ENCODE data around the gene PHC2.

PHC2 gene

DNA sequence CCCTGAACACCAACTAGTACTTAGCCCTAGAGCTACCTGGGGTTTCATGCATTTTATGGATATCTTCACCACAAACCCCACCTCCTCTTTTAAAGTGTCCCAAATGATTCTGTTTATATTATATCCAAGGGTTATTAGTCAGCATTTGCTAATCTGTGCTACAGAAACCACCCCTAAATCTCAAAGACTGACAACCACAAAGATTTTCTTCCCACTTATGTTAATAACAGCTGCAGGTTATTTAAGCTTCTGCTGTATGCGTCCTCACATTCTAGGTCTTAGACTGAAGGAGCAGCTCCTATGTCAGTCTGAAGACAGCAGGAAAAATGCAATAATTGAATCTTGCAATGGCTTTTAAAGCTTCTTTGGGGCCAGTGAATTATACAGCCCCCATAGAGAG is 11.2 kb upstream of the PHC2 start:
- TF ChIP-seq TOX (CRISPR knock-in tag; IDR thresholded peaks at IDR 0.05; ENCODE audit: borderline replicate concordance), result no peak
- TF ChIP-seq GLIS3 (CRISPR knock-in tag; IDR thresholded peaks at IDR 0.05), result no peak
- TF ChIP-seq ZNF565 (CRISPR knock-in tag; conservative IDR thresholded peaks at IDR 0.05; ENCODE audit: low read depth), result no peak
- TF ChIP-seq, protein P1, sequence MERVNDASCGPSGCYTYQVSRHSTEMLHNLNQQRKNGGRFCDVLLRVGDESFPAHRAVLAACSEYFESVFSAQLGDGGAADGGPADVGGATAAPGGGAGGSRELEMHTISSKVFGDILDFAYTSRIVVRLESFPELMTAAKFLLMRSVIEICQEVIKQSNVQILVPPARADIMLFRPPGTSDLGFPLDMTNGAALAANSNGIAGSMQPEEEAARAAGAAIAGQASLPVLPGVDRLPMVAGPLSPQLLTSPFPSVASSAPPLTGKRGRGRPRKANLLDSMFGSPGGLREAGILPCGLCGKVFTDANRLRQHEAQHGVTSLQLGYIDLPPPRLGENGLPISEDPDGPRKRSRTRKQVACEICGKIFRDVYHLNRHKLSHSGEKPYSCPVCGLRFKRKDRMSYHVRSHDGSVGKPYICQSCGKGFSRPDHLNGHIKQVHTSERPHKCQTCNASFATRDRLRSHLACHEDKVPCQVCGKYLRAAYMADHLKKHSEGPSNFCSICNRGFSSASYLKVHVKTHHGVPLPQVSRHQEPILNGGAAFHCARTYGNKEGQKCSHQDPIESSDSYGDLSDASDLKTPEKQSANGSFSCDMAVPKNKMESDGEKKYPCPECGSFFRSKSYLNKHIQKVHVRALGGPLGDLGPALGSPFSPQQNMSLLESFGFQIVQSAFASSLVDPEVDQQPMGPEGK (CRISPR knock-in tag; IDR thresholded peaks at IDR 0.05; ENCODE audit: borderline replicate concordance), result no peak
- TF ChIP-seq, protein P2, sequence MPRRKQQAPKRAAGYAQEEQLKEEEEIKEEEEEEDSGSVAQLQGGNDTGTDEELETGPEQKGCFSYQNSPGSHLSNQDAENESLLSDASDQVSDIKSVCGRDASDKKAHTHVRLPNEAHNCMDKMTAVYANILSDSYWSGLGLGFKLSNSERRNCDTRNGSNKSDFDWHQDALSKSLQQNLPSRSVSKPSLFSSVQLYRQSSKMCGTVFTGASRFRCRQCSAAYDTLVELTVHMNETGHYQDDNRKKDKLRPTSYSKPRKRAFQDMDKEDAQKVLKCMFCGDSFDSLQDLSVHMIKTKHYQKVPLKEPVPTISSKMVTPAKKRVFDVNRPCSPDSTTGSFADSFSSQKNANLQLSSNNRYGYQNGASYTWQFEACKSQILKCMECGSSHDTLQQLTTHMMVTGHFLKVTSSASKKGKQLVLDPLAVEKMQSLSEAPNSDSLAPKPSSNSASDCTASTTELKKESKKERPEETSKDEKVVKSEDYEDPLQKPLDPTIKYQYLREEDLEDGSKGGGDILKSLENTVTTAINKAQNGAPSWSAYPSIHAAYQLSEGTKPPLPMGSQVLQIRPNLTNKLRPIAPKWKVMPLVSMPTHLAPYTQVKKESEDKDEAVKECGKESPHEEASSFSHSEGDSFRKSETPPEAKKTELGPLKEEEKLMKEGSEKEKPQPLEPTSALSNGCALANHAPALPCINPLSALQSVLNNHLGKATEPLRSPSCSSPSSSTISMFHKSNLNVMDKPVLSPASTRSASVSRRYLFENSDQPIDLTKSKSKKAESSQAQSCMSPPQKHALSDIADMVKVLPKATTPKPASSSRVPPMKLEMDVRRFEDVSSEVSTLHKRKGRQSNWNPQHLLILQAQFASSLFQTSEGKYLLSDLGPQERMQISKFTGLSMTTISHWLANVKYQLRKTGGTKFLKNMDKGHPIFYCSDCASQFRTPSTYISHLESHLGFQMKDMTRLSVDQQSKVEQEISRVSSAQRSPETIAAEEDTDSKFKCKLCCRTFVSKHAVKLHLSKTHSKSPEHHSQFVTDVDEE (CRISPR knock-in tag; IDR thresholded peaks at IDR 0.05), result no peak
- TF ChIP-seq CREB5 (CRISPR knock-in tag; IDR thresholded peaks at IDR 0.05; ENCODE audit: low read depth), result no peak
- TF ChIP-seq, protein P3, sequence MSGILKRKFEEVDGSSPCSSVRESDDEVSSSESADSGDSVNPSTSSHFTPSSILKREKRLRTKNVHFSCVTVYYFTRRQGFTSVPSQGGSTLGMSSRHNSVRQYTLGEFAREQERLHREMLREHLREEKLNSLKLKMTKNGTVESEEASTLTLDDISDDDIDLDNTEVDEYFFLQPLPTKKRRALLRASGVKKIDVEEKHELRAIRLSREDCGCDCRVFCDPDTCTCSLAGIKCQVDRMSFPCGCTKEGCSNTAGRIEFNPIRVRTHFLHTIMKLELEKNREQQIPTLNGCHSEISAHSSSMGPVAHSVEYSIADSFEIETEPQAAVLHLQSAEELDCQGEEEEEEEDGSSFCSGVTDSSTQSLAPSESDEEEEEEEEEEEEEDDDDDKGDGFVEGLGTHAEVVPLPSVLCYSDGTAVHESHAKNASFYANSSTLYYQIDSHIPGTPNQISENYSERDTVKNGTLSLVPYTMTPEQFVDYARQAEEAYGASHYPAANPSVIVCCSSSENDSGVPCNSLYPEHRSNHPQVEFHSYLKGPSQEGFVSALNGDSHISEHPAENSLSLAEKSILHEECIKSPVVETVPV (CRISPR knock-in tag; IDR thresholded peaks at IDR 0.05), result no peak
- TF ChIP-seq ZNF70 (CRISPR knock-in tag; IDR thresholded peaks at IDR 0.05), result no peak
- no peak for TF ChIP-seq OSR1 (CRISPR knock-in tag; IDR thresholded peaks at IDR 0.05)
- no peak for TF ChIP-seq CSDC2 (CRISPR knock-in tag; IDR thresholded peaks at IDR 0.05)
- no peak; the same call in 1 of the 2 replicates for TF ChIP-seq ZC3H10 (CRISPR knock-in tag; IDR thresholded peaks at IDR 0.05)
- TF ChIP-seq TCF4 (CRISPR knock-in tag; IDR thresholded peaks at IDR 0.05; ENCODE audit: borderline replicate concordance), result no peak
- no peak for TF ChIP-seq ARNTL (CRISPR knock-in tag; IDR thresholded peaks at IDR 0.05; ENCODE audit: borderline replicate concordance, low read depth)
- TF ChIP-seq ZNF8 (CRISPR knock-in tag; IDR thresholded peaks at IDR 0.05), result no peak
- no peak for ATAC-seq

- TF ChIP-seq ZC3H10 (CRISPR knock-in tag; IDR thresholded peaks at IDR 0.05) (no peak), CREB5 (CRISPR knock-in tag; IDR thresholded peaks at IDR 0.05; ENCODE audit: low read depth) (no peak), CSDC2 (CRISPR knock-in tag; IDR thresholded peaks at IDR 0.05) (no peak), ZNF8 (CRISPR knock-in tag; IDR thresholded peaks at IDR 0.05) (no peak), ZNF565 (CRISPR knock-in tag; conservative IDR thresholded peaks at IDR 0.05; ENCODE audit: low read depth) (no peak), ZFP3 (CRISPR knock-in tag; IDR thresholded peaks at IDR 0.05) (no peak), ZNF70 (CRISPR knock-in tag; IDR thresholded peaks at IDR 0.05) (no peak), ISL1 (CRISPR knock-in tag; IDR thresholded peaks at IDR 0.05) (no peak)
- TF ChIP-seq, protein P1 (CRISPR knock-in tag; IDR thresholded peaks at IDR 0.05; ENCODE audit: borderline replicate concordance), result no peak
- TF ChIP-seq, protein P2 (CRISPR knock-in tag; IDR thresholded peaks at IDR 0.05), result no peak
- no peak for ATAC-seq
These were observed 10.3 kb upstream of the PHC2 start for GRCh38 chr1:33441088-33441745.
